Islet precursor cell (in vitro differentiated cells): ENCODE data around the gene PDGFB.

ENCODE experiments used
- DNase-seq: peaks from one replicate; pipeline ENCODE4 v3.0.0-alpha.2; 2018

The PDGFB gene

GRCh38 chr22:39276440-39277141 lies 31.8 kb upstream of the PDGFB start:
- no peak for DNase-seq

- DNase-seq: no peak
Measured at GRCh38 chr22:39275814-39276439, 31.1 kb upstream of the PDGFB start.

DNA sequence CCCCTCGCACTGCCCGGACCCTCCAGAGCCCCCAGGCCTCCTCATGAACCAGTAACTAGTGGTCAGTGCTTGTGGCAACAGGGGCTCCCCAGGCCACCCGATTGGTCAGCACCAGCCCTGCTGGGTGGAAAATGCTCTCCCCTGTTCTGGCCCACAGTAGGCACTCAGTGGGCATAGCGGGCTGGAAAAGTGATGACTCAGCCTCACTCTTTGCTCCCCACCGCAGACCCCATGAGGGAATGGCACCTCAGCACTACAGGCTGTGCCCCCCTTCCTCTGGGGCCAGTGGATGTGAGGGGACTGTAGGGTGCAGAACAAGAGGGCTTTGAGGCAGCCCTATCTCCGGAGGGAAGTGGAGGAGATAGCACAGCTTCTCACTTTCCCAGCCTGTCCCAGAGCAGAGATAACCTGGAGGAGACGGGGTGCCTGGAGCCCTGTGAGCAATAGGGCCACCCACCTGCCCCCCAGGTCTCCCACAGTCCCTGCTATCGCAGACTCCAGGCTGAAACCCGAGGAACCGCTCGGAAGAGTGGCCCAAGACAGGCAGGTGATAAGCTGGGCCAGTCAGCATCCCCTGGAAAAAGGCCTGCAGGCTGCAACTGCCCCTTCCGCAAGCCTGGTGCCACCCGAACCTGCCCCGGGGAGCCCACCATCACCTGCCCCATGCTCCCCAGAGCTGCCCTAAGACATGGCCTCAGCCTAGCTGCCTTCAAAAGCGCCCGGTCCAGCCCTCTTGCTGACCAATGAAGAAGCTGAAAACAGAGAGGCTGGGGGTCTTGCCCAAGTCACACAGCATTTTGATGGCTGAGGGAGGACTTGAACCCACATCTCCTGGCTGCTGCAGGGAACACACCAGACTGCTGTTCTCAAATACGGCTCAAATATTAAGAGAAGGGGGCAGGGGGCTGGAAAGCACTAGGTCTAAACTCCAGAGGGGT lies 29.4 kb upstream of the PDGFB start:
- no peak for DNase-seq

DNA sequence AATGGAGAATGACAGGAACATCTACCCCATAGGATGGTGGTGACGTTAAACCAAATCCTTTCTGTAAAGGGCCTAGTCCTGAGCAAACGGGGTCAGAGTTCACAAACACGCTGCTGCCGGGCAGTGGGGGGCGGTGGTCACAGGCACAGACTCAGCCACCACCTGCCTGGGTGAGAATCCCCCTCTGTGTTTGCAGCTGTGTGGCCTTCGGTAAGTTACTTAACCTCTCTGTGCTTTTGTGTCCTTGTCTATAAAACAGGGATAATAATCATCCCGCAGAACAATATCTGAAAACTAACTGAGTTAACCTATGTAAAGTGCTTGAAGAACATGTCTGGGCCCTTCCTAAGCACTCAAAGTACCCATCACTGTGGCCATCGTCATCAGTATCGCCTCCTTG lies 26.0 kb upstream of the PDGFB start:
- DNase-seq: no peak

GRCh38 chr22:39270280-39270679 lies 25.5 kb upstream of the PDGFB start:
- no peak for DNase-seq

- DNase-seq: no peak
Measured at GRCh38 chr22:39269095-39269790, 24.5 kb upstream of the PDGFB start.

- DNase-seq: no peak
Measured at GRCh38 chr22:39268645-39269044, 23.9 kb upstream of the PDGFB start.

GRCh38 chr22:39267974-39268373 lies 23.2 kb upstream of the PDGFB start:
- DNase-seq: no peak

GRCh38 chr22:39266398-39267030 lies 21.7 kb upstream of the PDGFB start:
- no peak for DNase-seq

GRCh38 chr22:39265143-39265886 lies 20.5 kb upstream of the PDGFB start:
- no peak for DNase-seq

DNA sequence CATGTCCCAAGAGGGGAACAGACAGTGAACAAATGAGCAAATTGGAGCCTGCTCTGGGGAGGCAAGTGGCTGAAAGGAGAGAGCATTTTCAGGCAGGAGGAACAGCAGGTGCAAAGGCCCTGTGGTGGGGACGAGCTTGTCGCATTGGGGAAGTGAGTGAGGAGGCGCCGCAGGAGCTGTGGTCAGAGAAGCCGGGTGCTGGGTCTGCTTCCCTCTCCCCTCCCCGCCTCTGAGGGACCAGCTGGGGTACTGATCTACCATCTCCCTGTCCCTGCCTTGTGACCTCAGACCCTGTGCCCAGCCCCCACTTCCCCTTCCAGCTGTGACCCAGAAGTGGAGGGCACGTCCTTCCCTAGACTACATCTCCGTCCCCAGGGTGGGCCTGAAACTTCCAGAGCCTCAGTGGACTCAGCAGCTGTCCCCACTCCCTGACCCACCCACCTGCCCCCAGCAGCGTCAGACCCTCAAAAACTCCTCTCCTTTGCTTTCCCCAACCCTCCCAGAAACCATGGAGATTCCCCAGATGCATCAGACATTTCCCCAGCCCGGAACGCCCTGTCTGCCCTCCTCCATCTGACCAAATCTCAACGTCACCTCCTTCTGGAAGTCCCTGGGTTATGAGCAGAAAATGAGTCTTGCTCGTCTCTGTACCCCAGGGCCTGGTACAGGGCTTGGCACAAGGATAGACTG lies 19.7 kb upstream of the PDGFB start:
- no peak for DNase-seq

DNA sequence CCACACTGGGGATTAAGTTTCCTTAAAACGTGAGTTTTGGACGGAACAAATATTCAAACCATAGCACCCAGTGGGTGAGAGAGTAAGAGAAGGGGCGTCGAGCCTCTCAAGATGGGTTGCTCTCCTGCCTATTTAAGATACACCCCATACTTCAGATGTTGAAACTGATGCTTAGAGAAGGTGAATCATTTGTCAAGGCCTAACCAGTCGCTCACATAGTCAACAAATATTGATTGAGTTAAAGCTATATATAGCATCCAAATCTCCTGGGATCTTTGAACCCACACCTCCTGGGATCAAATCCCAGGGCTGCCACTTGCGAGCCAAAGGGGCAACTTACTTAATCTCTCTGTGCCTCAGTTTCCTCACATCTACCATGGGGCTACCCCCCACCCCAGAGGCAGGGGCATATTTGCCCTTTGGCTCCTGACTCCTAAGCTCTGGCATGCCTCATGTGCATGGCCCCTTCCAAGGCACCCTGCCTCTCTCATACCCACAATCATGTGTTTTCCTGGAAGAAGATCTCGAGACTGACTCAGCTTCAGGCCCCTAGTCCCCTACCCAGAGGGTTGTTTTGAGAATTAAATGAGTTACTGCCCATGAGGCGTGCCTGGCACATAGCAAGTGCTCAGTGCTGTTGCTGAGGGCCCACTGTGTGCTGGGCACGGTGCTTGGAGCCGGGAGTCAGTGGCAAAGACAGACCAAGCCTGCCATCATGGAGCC lies 19.0 kb upstream of the PDGFB start:
- no peak for DNase-seq

DNA sequence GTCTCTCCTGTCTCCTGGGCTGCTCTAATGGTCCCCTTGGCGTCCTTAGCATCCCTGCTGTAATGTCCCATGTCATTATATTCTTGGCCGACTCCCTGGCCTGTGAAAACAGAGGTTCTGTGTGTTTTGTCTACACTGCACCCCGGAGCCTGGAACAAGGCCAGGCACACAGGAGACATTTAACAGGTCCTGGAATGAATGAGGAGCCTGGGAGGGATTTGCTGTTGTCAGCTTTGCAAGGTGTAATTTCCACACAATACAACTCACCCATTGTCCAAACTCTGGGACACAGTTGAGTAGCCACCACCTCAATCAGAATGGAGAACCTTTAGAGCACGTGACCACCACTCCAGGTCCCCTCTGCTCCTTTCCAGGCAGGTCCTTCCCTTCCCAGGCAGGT lies 14.9 kb upstream of the PDGFB start:
- DNase-seq: peak; percentile 62

DNA sequence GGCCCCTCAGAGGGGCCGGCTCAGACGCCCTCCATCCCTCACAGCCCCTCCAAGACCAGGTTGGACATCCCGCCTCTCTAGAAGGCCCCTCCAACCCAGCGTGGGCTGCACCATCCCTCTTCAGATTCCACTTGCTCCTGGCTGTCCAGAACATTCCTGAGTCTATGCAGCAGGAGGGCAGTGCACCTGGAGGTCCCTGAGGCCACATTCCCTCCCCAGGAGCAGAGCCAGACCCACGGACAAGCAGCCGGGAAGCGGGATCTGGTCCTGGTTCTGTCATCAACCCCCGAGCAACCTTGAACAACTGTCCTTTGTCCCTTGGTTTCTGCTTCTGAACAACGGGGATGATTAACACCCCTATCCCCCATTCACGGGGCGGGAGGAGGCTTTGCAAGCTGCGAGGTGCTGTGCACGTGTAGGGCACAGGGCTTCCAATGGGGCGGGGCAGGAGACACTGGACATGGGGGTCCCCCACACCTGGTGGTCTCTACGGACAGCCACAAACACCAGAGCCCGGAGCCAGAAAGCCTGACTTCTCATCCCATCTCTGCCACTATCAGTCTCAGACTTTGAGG lies 13.2 kb upstream of the PDGFB start:
- peak; percentile 89 for DNase-seq

DNA sequence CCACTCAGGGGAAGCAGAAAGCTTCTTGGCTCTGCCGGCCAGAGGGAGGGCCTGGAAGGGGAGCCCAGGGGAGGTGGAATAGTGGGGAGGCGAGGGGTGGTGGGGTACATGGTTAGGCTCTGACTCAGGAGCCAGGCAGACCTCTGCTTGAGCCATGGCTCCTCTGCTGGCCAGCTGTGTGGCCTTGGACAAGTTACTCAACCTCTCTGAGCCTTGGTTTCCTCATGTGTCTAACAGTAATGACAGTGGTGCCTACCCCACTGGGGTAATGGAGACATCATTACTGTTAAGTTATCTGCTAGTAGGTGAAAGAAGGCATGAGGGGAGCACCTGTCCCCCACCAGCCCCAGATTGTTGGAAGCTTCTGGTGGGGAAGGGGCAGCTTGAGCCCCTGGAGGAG lies 12.2 kb upstream of the PDGFB start:
- DNase-seq: no peak

GRCh38 chr22:39256186-39256552 lies 11.4 kb upstream of the PDGFB start:
- no peak for DNase-seq

DNA sequence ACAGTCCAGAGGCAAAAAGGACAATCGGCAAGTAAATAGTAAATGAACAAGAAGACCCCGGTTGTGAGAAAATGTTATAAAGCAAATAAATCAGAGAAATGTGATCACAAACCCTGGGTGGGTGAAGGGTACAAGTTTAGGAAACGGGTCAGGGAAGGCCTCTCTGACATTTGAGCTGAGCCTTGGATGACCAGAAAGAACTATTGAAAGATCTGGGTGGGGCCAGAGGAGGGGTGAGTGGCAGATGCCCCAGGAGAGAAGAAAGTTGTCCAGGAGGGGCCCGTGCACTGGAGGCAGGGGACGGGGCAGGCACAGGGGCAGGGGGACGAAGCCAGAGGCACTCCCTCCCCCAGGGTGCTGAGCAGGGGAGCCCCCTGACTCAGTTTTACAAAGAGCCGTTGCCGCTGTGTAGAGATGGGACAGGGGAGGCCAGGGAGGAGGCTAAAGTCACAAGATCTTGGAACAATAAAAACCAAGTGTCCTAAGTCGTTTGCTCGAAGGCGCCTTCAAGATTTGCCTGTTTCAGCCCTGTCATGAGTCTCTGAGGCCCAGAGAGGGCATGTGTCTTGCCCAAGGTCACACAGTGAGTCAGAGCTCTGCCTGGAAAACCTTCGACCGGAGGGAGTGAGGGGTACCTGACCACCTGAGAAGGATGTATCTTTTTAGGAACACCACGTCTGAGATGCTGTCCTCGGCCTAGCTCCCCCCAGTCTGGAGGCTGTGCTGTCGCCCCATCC lies 10.8 kb upstream of the PDGFB start:
- DNase-seq: no peak

DNA sequence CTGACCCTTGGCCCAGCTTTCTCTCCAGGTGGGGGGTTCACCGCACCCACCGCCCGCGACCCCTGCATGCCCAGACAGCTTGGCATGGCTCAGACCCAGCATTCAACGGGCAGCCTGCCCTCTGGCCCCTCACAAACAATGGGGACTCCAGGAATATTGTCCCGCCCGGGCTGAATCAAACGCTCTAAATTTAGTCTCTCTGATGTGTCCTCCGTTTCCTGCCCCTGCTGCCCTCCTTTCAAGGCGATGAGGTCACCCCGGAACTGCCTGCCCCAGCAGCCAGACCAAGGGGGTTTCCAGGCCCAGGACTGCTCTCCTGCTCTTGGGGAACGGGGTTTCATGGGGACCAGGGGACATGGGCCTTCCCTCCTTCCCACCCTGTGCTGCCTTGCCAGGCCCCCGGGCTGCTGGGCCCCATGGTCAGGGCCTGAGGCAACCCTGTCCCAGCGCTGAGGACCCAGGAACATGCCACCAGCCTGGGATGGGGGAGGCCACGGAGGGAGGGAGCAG lies 10.1 kb upstream of the PDGFB start:
- no peak for DNase-seq

GRCh38 chr22:39254122-39254521 lies 9.3 kb upstream of the PDGFB start:
- no peak for DNase-seq
